Natural killer cell (primary cell): ENCODE results near the gene NPY5R. TPM values are rescaled to one million over a fixed set of nuclear protein-coding genes. Genes with fewer than 3 reads are reported as not detected.

ENCODE experiments used
- ATAC-seq, 3 donors: fragments of 150-1000 bp in 2 of 3; fragments of 200-7000 bp in 1 of 3; cut with Tn5 transposase; 1 replicate in 1 of 3; 2 replicates in 2 of 3; pipeline ENCODE4 v1.10.0; 2021; ENCODE audit warnings: mild to moderate bottlenecking in 2 of 3, moderate library complexity in 2 of 3
- DNase-seq, 2 donors: peaks; one replicate each; pipeline versions ENCODE4 v3.0.0 to v3.0.0-alpha.2; 2013 to 2021; ENCODE audit warnings: mixed read lengths in 1 of 2
- H3K27ac ChIP-seq: one replicate; pipeline ENCODE4 v1.5.1; 2013; ENCODE audit warnings: mild to moderate bottlenecking, low read length
- H3K27me3 ChIP-seq: one replicate; pipeline ENCODE4 v1.6.1; 2013; ENCODE audit warnings: low read length; ENCODE audit not compliant: control insufficient read depth, insufficient read depth
- H3K36me3 ChIP-seq: one replicate; pipeline ENCODE4 v1.6.1; 2013; ENCODE audit warnings: low read length; ENCODE audit not compliant: control insufficient read depth, insufficient read depth
- H3K4me1 ChIP-seq: one replicate; pipeline ENCODE4 v1.6.1; 2013; ENCODE audit warnings: low read length; ENCODE audit not compliant: control insufficient read depth, insufficient read depth
- H3K4me3 ChIP-seq: one replicate; pipeline ENCODE4 v1.5.1; 2013; ENCODE audit warnings: low read length
- H3K9me3 ChIP-seq: one replicate; pipeline ENCODE4 v1.6.1; 2013; ENCODE audit warnings: low read length; ENCODE audit not compliant: control insufficient read depth, insufficient read depth
- H3K27ac Mint-ChIP-seq, 2 donors: one replicate each; pipeline ENCODE4 v1.8.0; 2022; ENCODE audit warnings: mild to moderate bottlenecking in 2 of 2, mixed read lengths in 2 of 2, moderate library complexity in 1 of 2
- H3K27me3 Mint-ChIP-seq, 2 donors: one replicate each; pipeline ENCODE4 v1.8.0; 2022; ENCODE audit warnings: low read depth in 2 of 2, mixed read lengths in 2 of 2
- H3K36me3 Mint-ChIP-seq: one replicate; pipeline ENCODE4 v1.8.0; 2022; ENCODE audit warnings: mixed read lengths
- H3K4me1 Mint-ChIP-seq, 2 donors: one replicate each; pipeline ENCODE4 v1.8.0; 2022; ENCODE audit warnings: mixed read lengths in 2 of 2
- H3K4me3 Mint-ChIP-seq: one replicate; pipeline ENCODE4 v1.8.0; 2022; ENCODE audit warnings: mild to moderate bottlenecking, moderate library complexity, mixed read lengths
- H3K9me3 Mint-ChIP-seq, 2 donors: one replicate each; pipeline ENCODE4 v1.8.0; 2022; ENCODE audit warnings: mixed read lengths in 2 of 2
- WGBS: methylation state at CpG from one replicate; pipeline ENCODE4 v1.1.7; 2013; ENCODE audit warnings: missing lambda C conversion rate; ENCODE audit not compliant: insufficient coverage; 5-methylcytosine and 5-hydroxymethylcytosine counted together
- intact Hi-C: fragments of 100-400 bp; cut with micrococcal nuclease; formaldehyde crosslinking; loops from one replicate; pipeline ENCODE4 v1.14.2; 2022
- total RNA-seq, 4 donors: library from RNA; stranded (reverse); fragments of 120-200 nt in 1 of 4; gene quantifications; one replicate each; pipeline versions ENCODE4 v1.2.3 to v1.2.4, GENCODE V29; 2013 to 2022
- TF ChIP-seq, protein P1 (sequence below): fragments of 200-600 bp; IDR thresholded peaks from one replicate; pipeline ENCODE4 v1.8.0; 2022; ENCODE audit warnings: antibody characterized with exemption

NPY5R gene
- total RNA-seq, 3 donors from 2014 or later (not counting 1 experiment from before 2014, with no cell fraction given): not detected

DNA sequence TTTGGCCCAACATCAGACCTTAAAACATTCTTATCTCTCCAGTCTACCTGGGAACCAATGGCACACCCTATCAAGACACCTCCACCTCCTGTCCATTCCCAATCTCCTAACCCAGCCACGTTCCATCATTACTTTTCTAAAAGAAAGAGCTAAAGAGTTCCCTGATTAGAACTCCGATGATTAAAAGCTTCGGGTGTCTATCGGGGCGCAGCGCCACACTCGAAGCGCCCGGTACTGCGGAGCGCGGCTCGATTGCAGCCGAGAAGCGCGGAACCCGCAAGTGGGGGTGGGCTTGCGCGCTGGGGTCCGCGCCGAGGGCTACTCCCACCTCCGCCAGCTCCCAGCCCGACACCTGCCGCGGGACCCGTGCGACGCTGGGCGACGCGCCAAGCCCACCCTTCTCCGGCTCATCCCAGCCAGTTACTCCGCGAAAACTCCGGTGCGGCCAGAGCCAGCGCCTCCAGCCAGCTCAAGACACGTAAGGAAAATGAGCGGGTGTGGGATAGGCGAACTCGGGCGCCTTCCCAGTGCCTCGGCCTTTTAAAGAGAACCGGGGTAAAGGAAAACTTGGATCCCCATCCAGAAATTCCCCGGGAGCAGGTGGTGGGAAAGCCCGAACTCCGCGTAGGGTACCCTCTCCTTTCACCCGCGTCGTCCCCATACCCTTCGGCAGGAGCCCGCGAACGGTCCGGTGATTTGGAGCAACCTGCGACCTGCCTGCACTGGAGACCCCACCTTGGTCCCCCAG, 11.9 kb upstream of the NPY5R start:
- 3% methylated on average over 58 of the region's 58 CpGs for WGBS
- Mint-ChIP-seq H3K27me3 (peaks cover 36 to 41% of the 10 kb centered on the region in 2 donors), H3K4me1 (peaks cover 0 to 8% of the 10 kb centered on the region in 2 donors), H3K27ac (no peak overlapping the region), H3K36me3 (no peaks in the 10 kb centered on the region), H3K4me3 (no peak overlapping the region), H3K9me3 (peaks cover 0 to 2% of the 10 kb centered on the region in 2 donors)
- no peak for ATAC-seq
- intact Hi-C loops: no loop called here
- Histone ChIP-seq H3K4me1 (peaks cover 10% of the 10 kb centered on the region), H3K9me3 (no peaks in the 10 kb centered on the region), H3K4me3 (no peak overlapping the region), H3K27me3 (peaks cover 12% of the 10 kb centered on the region), H3K36me3 (no peaks in the 10 kb centered on the region), H3K27ac (no peak overlapping the region)
- DNase-seq: no peak
- TF ChIP-seq, protein P1, sequence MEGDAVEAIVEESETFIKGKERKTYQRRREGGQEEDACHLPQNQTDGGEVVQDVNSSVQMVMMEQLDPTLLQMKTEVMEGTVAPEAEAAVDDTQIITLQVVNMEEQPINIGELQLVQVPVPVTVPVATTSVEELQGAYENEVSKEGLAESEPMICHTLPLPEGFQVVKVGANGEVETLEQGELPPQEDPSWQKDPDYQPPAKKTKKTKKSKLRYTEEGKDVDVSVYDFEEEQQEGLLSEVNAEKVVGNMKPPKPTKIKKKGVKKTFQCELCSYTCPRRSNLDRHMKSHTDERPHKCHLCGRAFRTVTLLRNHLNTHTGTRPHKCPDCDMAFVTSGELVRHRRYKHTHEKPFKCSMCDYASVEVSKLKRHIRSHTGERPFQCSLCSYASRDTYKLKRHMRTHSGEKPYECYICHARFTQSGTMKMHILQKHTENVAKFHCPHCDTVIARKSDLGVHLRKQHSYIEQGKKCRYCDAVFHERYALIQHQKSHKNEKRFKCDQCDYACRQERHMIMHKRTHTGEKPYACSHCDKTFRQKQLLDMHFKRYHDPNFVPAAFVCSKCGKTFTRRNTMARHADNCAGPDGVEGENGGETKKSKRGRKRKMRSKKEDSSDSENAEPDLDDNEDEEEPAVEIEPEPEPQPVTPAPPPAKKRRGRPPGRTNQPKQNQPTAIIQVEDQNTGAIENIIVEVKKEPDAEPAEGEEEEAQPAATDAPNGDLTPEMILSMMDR: no peak

DNA sequence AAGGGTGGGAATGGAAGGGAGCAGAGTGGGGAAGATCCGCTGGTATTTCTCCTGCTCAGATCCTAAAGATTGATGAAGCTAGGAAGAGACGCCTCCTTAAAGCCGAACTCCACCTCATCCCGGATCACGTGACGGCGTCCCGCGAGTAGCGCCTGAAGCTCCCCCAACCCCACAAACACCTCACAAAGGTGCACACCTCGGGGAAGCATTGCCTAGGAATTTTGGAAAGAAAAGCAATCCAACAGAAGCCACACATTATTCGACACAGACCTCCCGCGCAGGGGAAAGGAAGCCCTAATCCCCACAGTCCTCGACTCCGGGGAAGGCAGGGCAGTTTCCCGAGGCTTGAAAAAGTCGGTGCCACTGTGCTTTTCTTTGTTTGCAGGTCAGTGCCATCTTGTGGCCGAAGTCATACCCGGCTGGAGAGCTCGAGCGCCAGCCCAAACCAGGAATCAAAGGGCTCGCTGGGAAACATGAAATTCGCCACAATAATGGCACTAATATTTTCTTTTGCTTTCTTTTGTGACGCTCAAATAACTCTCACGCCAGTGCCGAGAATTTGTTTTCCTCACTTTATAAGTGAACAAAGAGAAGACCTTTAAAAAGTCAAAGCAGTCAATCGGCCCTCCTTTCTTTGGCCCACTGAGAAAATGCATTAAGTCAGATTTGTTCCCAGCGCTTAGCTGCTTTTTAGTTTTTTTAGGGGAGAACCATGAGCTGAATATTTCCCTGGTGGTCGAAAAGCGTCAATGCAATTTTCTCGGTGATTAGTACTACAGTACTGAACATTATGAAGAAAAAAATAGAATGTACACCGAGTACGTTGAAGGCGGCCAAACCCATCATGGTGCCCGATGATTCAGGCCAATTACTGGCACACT, 10.9 kb upstream of the NPY5R start, which contains the start of gene NPY1R:
TSS of gene NPY1R (minus strand) at position 71 of the 881 bp plus-strand sequence. CDS start 6,042 bp downstream, outside the sequence.
- Mint-ChIP-seq H3K4me1 (peaks cover 0 to 8% of the 10 kb centered on the region in 2 donors), H3K9me3 (peaks cover 0 to 2% of the 10 kb centered on the region in 2 donors), H3K27me3 (peaks cover 36 to 47% of the 10 kb centered on the region in 2 donors), H3K36me3 (no peaks in the 10 kb centered on the region), H3K4me3 (no peak within 1 kb of the TSS), H3K27ac (no peak within 1 kb of the TSS)
- H3K27ac ChIP-seq: no peak within 1 kb of the TSS
- H3K27me3 ChIP-seq: peaks cover 12% of the 10 kb centered on the region
- intact Hi-C loops: no loop called here
- peaks cover 10% of the 10 kb centered on the region for H3K4me1 ChIP-seq
- DNase-seq (peak in 1 of 2 donors; percentile 23), ATAC-seq (no peak)
- WGBS: 13% methylated on average over 35 of the region's 36 CpGs
- no peak within 1 kb of the TSS for H3K4me3 ChIP-seq
- TF ChIP-seq, protein P1: no peak
- H3K9me3 ChIP-seq: no peaks in the 10 kb centered on the region
- H3K36me3 ChIP-seq: no peaks in the 10 kb centered on the region

DNA sequence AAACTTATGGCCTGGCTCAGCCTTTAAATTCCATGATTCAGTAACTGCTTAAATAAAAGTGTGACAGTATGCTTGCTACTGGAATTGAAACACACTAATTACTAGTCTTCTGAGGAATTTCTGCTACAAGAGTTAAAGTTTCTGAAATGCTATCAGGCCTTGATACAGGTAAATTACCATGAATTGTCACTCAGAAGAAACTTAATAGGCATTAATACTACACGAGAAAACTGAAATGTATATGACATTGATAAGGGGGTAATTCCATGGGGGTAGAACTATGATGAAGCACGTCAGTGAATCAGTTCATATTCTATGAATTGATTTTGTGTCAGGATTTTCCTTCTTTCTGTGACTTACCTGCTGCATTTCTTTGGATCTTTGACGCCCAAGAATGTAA, 8.3 kb upstream of the NPY5R start:
- intact Hi-C loops: no loop called here
- H3K4me3 Mint-ChIP-seq: no peak overlapping the region
- Histone ChIP-seq H3K27me3 (peaks cover 12% of the 10 kb centered on the region), H3K4me3 (no peak overlapping the region), H3K9me3 (no peaks in the 10 kb centered on the region), H3K27ac (no peak overlapping the region), H3K36me3 (no peaks in the 10 kb centered on the region), H3K4me1 (peaks cover 10% of the 10 kb centered on the region)
- DNase-seq (no peak), ATAC-seq (no peak)
- peaks cover 38 to 56% of the 10 kb centered on the region in 2 donors for H3K27me3 Mint-ChIP-seq
- no peak overlapping the region for H3K27ac Mint-ChIP-seq
- 80% methylated on average over 2 of the region's 3 CpGs for WGBS
- H3K36me3 Mint-ChIP-seq: no peaks in the 10 kb centered on the region
- H3K4me1 Mint-ChIP-seq: peaks cover 0 to 8% of the 10 kb centered on the region in 2 donors
- TF ChIP-seq, protein P1: no peak
- H3K9me3 Mint-ChIP-seq: peaks cover 5% of the 10 kb centered on the region in 2 donors
